ENCODE results near the gene RHOH.

DNA sequence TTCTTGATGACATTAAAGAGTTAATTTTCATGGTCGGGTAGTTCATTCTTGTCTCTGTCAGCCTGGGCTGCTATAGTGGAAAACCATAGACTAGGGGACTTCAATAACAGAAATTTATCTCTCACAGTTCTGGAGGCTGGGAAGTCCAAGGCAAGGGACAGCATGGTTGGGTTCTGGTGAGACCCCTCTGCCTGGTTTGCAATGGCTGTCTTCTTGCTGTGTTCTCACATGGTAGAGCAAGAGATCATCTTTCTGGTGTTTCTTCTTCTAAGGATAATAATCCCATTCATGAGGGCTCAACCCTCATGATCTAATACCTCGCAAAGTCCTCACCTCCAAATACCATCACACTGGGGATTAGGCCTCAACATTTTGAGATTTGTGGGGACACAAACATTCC lies 50.1 kb downstream of the RHOH start:
- TF ChIP-seq GATA2 (IDR thresholded peaks at IDR 0.05; ENCODE audit: low read depth, low read length) (no peak), GATA3 (IDR thresholded peaks at IDR 0.05; ENCODE audit: low read depth, low read length) (no peak)
